ENCODE measurements around the gene RPL9.

DNA sequence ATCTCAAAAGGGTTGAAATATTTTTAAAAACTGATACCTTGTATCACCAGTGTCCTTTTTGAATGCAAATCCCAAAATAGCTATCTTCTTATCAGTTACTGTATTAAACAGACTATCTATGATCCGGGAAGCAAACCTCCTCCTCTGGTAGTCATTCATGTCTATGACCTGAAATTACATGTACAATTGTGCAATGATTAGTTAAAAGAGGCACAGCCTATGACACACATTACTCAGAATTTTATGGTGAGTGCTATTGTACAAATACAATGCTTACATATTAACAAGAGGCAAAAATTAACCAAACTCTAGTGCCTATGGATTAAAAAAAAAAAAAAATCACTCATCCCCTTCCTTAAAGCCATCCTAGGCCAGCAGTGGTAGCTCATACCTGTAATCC, 46.9 kb upstream of the RPL9 start:
- TF ChIP-seq YY1 (IDR thresholded peaks at IDR 0.05; ENCODE audit: insufficient read depth, insufficient read length) (no peak), SUZ12 (IDR thresholded peaks at IDR 0.05; ENCODE audit: extremely low read depth, insufficient read depth, insufficient read length) (no peak), ZNF274 (IDR thresholded peaks at IDR 0.05; ENCODE audit: low read depth, low read length) (no peak)

Measured in NT2/D1 (cell line).